ENCODE data around the gene KLF5.

The KLF5 gene

GRCh38 chr13:73060251-73061160, 1.7 kb downstream of the KLF5 start:
- DNase-seq = peak; percentile 19 to 31

GRCh38 chr13:73061473-73061872, 2.7 kb downstream of the KLF5 start:
- DNase-seq = no peak

GRCh38 chr13:73061876-73062275, 3.1 kb downstream of the KLF5 start:
- no peak for DNase-seq

- no peak for DNase-seq
Observed at GRCh38 chr13:73062468-73062867, 3.7 kb downstream of the KLF5 start.

- DNase-seq = no peak
Observed at GRCh38 chr13:73063166-73063565, 4.4 kb downstream of the KLF5 start.

- no peak for DNase-seq
Observed at GRCh38 chr13:73065036-73065435, 6.2 kb downstream of the KLF5 start.

- DNase-seq = no peak
Observed at GRCh38 chr13:73065665-73066340, 7.0 kb downstream of the KLF5 start.

- no peak for DNase-seq
Observed at GRCh38 chr13:73069206-73069805, 10.5 kb downstream of the KLF5 start.

GRCh38 chr13:73070451-73071098, 11.8 kb downstream of the KLF5 start:
- no peak for DNase-seq

GRCh38 chr13:73072239-73072900, 13.6 kb downstream of the KLF5 start:
- no peak for DNase-seq

GRCh38 chr13:73073050-73073449, 14.2 kb downstream of the KLF5 start:
- no peak for DNase-seq

- no peak for DNase-seq
Observed at GRCh38 chr13:73074014-73074413, 15.2 kb downstream of the KLF5 start.

- DNase-seq = no peak
Observed at GRCh38 chr13:73074926-73075325, 16.1 kb downstream of the KLF5 start.

- no peak for DNase-seq
Observed at GRCh38 chr13:73075546-73075945, 16.7 kb downstream of the KLF5 start.

GRCh38 chr13:73075954-73076353, 17.1 kb downstream of the KLF5 start:
- no peak for DNase-seq

GRCh38 chr13:73077865-73078264, 19.1 kb downstream of the KLF5 start:
- DNase-seq = no peak

- no peak for DNase-seq
Observed at GRCh38 chr13:73079359-73079758, 20.6 kb downstream of the KLF5 start.

GRCh38 chr13:73081256-73081915, 22.6 kb downstream of the KLF5 start:
- DNase-seq = no peak

- DNase-seq = no peak
Observed at GRCh38 chr13:73082471-73082870, 23.7 kb downstream of the KLF5 start.

- DNase-seq = no peak
Observed at GRCh38 chr13:73082895-73083294, 24.1 kb downstream of the KLF5 start.

GRCh38 chr13:73088332-73088935, 29.6 kb downstream of the KLF5 start:
- DNase-seq = no peak

- no peak for DNase-seq
Observed at GRCh38 chr13:73089213-73089612, 30.4 kb downstream of the KLF5 start.
